K562 (cell line): ENCODE measurements around the gene CRHR1.

ENCODE experiments used
- ARID2 ChIP-seq: fragments of 450-650 bp; IDR thresholded peaks from 2 replicates; pipeline ENCODE4 v1.6.1; 2017; ENCODE audit warnings: antibody characterized with exemption, mild to moderate bottlenecking
- CEBPB ChIP-seq: fragments of 450-650 bp; IDR thresholded peaks from 2 replicates; pipeline ENCODE4 v1.6.1; 2016; ENCODE audit warnings: missing genetic modification characterization, missing compliant biosample characterization
- EP300 ChIP-seq: IDR thresholded peaks from 2 replicates; pipeline ENCODE4 v1.6.1; 2012; ENCODE audit warnings: low read length, improper control_type of control experiment
- HCFC1 ChIP-seq: IDR thresholded peaks from 2 replicates; pipeline ENCODE4 v1.6.1; 2012; ENCODE audit warnings: low read depth, low read length, improper control_type of control experiment
- NFE2L1 ChIP-seq: fragments of 450-650 bp; IDR thresholded peaks from 2 replicates; pipeline ENCODE4 v1.6.1; 2016; ENCODE audit warnings: missing genetic modification characterization, low read depth, mild to moderate bottlenecking, missing compliant biosample characterization, moderate library complexity, borderline replicate concordance
- POLR2A ChIP-seq: fragments of 450-650 bp; conservative IDR thresholded peaks from 2 replicates; pipeline ENCODE4 v1.6.1; 2016
- TAF1 ChIP-seq: IDR thresholded peaks from 2 replicates; pipeline ENCODE4 v1.6.1; 2011; ENCODE audit warnings: mild to moderate bottlenecking, low read length, moderate library complexity; ENCODE audit not compliant: insufficient read depth, control insufficient read depth, severe bottlenecking; ENCODE audit errors: extremely low read depth
- ZNF780A ChIP-seq: fragments of 250-450 bp; sonication (Bioruptor Pico); IDR thresholded peaks from 2 replicates; pipeline ENCODE4 v1.5.0; 2021; ENCODE audit warnings: mild to moderate bottlenecking

DNA sequence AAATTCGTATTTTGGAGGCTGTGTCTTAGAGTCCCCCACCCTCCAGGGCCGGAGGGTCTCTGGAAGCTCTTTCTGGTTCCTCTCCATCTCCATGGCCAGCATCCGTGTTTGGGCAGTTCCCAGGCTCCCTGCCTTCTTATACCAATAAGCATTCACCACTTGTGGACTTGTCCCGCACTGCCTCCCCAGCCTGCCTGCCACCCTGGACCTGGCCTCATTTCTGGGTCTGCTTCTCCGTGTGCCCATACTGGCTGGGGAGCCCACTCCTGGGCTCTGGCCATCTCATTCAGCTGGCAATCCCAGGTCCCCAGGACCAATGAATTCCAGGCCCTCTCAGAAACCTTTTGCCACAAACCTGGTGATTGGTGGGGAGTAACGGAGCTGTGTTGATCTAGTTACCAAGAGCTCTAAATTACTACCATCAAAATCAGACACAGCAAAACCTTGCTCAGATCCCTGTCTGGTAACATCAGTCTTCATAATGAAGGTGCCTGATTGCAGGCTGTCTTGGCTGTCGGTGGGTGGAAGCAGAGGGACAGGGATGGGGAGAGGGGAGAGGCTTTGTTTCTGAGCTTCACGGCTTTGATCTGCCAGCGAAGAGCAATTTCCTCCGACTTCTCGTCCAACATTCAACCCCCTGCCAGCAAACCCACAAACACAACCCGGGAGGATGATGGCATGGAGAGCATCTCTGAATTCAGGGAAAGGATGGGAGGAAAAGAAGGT lies 27.7 kb upstream of the CRHR1 start:
- TF ChIP-seq CEBPB (tag) (no peak), EP300 (no peak), ZNF780A (CRISPR knock-in tag) (no peak), TAF1 (no peak), HCFC1 (no peak), ARID2 (no peak), POLR2A (no peak), NFE2L1 (tag) (no peak)
